HG03469 (cell line): ENCODE measurements around the gene CARMIL1.

Experiments used
- ATAC-seq: cut with Tn5 transposase; IDR thresholded peaks from one replicate; pipeline ENCODE4 v1.9.1; 2021; ENCODE audit warnings: mild to moderate bottlenecking, moderate library complexity, moderate number of reproducible peaks; ENCODE audit not compliant: unreplicated experiment

CARMIL1 gene

GRCh38 chr6:25307805-25308494 is 28.8 kb downstream of the CARMIL1 start:
- no peak for ATAC-seq

DNA sequence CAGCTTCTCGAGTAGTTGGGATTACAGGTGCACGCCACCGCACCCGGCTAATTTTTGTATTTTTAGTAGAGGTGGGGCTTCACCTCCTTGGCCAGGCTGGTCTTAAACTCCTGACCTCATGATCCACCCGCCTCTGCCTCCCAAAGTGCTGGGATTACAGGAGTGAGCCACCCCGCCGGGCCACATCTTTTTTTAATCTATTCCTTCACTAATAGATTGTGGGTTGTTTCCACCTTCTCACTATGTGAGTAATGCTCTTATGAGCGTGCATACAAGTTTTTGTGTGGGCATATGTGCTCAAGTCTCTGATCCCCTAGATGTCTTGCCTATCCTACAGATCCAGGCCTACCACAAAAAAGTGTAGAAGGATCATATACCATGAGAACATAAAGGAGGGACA is 30.7 kb downstream of the CARMIL1 start:
- no peak for ATAC-seq

DNA sequence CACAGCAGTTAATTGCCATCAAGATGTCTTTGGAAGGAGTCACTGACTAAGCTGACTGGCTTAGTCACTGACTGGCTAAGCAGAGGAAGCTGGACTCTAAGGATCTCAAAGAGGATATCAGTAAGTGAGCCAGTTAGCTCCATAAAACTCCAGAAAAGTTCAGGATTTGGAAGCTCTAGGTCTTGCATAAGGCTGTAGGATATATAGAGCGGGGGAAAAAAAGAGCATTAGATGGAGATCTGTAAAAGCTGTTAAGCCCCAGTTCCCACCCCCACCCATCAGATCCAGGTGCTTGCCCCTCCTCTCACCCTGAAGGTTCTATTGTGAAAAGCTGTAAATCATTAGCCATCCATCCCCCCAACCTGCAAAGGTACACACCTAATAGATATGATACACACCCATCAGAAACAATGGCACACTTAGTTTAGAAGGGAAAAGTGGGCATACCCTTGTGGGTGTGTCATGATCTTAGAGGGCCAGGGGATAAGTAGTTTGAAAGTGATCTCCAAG is 32.2 kb downstream of the CARMIL1 start:
- ATAC-seq, result no peak

GRCh38 chr6:25312034-25312620 is 33.0 kb downstream of the CARMIL1 start:
- ATAC-seq, result no peak

- ATAC-seq, result no peak
These were observed 33.5 kb downstream of the CARMIL1 start for GRCh38 chr6:25312703-25313102.

GRCh38 chr6:25314509-25315175 is 35.5 kb downstream of the CARMIL1 start:
- no peak for ATAC-seq

DNA sequence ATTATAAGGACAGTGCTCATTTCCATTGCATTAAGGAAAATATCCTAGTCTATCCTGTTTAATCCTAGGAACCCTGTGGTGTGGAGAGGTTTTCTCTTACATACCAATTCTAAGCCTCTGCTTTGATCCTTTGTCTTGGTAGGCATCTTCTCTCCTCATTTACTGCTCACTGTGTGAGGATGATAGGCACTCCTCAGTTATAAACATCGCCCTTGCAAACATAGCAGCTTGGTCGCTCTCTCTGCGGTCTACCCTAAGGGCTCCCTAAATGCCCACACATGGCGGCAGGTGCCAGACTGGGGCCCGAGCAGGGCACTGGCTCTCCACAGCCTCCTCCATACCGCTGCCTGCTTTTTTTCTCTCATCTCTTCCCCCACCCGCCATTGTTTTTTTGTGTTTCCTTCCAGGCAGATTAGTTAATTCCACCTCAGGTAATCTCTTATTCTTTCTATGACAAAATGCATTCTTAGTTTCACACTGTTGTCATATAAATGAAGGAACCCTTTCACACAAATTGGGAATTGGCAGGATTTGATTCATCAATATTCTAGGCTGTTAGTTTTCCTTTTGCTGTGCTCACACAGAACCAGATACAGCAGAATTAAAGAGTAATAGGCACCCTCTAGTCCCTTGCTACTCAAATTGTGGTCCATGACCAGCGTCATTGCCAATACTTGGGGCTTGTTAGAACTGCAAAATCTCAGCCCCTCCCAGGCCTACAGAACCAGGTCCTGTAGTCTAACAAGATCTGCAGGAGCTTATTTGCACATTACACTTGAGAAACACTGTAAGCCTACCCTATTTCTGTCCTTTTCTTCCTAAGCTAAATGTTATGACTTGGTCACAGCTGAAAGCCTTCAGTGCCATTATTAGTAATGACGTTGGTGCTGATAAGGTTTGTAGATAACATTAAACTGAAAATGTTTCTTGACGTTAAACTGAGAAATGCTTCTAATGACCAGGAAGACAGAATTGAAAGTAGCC is 36.3 kb downstream of the CARMIL1 start:
- no peak for ATAC-seq

GRCh38 chr6:25316626-25317025 is 37.5 kb downstream of the CARMIL1 start:
- ATAC-seq, result no peak

DNA sequence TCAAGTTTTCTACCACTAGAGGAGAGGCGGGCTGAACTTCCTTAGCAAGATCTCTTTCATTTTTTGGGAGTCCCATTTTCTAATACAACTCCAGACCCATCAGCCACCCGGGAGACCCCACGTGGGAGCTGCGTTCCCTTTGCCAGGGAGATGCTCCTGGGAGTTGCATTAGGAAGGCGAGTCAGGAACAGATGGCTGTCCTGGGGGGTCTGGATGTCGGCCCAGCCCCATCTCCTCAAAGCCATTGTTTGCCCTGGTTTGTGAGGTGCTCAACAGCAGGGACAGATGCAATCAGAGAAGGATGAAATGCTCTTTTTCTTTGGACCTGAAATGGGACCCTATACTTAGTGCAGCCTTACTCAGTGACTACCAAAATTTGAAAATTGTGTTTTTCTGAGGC is 39.4 kb downstream of the CARMIL1 start:
- ATAC-seq, result no peak

DNA sequence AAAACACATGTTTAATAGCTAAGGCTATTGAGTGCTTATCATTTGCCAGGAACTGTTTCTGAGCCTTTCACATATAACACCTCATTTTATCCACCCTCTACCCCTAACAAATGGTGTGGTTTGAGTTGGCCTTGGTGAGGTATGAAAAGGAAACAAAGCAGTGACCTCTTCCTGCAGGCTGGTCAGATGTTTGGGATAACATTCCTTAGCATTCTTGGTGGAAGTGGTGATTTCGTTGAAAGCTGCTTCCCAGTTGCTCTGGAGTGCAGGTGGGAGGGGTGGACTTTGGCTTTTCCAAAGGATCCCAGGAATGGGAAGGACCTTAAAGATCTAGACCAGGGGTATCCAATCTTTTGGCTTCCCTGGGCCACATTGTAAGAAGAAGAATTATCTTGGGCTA is 41.3 kb downstream of the CARMIL1 start:
- no peak for ATAC-seq

DNA sequence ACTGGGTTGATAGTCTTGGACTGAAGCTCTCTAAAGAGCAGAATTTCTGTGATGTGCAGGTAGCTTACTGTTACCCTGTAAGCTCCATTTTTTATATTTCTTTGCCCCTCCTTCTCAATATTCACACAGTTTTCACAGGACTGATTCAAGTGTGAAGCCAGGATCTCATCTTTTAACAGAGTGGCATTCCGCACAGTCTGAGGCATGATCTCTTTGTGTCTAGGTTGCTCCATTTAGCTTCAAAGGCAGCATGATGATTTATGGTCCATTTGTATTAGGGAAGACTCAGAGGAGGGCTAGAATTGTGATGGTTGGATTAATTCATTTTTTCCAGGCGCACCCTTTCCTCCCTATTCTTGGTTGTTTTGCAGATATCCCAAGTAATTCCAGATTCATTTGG is 43.5 kb downstream of the CARMIL1 start:
- no peak for ATAC-seq

DNA sequence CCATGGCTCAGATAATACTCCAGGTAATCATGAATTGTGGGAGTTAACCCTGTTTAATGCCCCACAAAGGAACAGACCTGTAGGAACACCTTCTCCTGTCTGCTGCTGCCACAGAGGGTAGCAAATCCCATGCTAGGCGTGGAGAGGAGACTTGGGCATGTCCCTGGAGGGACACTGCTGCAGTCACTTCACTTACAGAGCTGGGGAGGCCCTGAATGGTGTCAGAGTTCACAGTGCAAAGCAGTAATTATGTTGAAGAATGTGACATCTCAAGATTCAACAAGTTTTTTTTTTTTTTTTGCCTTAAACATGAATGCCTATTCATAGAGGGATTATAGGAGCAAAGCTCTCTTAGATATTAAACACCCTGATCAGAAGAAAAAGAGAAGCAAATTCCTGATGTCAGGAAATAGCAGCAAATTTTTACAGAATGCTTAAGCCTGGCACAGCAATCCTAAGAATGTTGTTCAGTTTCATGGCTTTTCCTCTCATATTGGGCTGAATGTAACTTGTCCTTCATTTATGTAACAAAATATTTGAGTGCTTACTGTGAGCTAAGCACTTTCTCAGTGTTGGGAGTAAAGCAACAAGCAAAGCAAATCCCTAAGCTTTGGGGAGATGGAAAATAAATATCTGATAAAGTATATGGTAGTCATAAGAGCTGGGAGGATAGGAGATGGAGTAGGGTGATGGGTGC is 45.0 kb downstream of the CARMIL1 start:
- no peak for ATAC-seq

DNA sequence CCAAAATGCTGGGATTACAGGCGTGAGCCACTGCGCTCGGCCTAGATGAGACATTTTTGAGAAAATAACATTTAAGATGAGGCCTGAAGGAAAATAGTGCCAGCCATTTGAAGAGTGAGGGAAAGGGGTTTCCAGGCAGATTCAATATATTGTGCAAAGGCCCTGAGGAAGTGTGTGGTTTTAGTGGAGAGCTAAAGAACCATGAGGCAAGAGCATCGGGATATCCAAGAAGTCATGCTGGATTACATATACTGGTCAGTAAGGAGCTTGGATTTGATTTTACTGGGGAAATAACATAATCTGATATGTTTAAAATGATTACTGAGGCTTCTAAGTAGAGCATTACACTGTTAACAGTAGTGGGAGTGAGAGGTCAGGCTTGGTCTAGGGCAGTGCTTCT is 47.0 kb downstream of the CARMIL1 start:
- ATAC-seq, result no peak

- ATAC-seq, result no peak
These were observed 47.8 kb downstream of the CARMIL1 start for GRCh38 chr6:25326960-25327359.

DNA sequence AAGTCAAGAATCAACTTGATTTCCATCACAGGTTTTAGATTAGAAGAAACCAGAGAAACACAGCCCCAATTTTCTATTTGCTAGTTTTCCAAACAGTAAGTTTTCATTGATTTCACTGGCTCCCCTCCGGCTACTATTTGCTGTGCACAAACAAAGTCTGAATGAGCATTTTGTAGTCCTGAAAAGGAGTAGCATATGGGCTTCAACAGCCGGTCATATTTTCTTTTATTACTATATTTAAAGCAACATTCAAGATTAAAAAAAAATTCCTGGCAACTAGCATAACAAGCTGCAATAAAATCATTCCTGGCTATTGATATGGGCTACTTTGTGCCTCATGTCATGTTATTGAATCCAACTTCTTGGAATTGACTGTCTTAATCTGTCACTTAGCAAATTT is 48.3 kb downstream of the CARMIL1 start:
- no peak for ATAC-seq

- ATAC-seq, result no peak
These were observed 50.1 kb downstream of the CARMIL1 start for GRCh38 chr6:25329161-25329817.

- no peak for ATAC-seq
These were observed 50.8 kb downstream of the CARMIL1 start for GRCh38 chr6:25329982-25330381.

- no peak for ATAC-seq
These were observed 51.9 kb downstream of the CARMIL1 start for GRCh38 chr6:25330796-25331685.

DNA sequence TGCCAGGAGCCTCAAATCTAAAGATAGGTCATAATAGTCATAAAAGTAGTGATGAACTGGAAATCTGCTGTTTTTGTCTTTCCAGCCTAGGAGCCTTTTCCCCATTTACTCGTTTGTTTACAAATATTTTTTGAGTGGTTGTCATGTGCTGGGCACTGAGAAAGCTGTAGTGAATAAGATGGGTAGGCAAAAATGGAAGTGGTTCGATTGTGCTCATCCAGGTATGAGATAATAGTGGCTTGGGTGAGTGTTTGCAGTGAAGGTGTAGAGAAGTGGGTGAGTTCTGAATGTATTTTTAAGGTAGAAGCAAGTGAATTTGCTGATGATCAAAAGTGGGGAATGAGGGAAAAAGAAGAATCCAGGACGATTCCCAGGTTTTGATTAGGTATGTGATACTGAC is 53.0 kb downstream of the CARMIL1 start:
- ATAC-seq, result no peak
